Measurements from ENCODE around the gene DNAJC18. TPM values are rescaled to one million over a fixed set of nuclear protein-coding genes. Genes with fewer than 3 reads are reported as not detected.

DNAJC18 gene
- total and polyA plus RNA-seq, 2 experiments from 2014 or later, result 10.6 to 14.4 TPM

DNA sequence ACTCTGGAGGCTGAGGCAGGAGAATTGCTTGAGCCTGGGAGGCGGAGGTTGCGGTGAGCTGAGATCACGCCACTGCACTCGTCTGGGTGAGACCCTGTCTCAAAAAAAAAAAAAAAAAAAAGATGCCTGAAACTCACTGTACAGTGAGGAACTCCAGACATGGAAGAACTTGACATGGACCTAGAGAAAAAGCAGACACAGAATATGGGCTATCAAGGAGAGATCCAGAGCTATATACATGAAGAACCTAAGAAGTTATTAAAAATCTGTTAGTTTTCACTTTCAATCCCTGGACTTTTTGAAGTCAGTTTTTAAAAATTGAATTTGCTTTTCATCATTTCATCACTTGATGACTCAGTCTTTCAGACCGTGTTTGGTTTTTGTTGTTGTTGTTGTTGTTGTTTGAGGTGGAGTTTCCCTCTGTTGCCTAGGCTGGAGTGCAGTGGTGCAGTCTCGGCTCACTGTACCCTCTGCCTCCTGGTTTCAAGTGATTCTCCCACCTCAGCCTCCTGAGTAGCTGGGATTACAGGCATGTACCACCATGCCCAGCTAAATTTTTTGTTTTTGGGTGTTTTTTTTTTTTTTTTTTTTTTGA, 77.4 kb downstream of the DNAJC18 start:
- H3K9me2 ChIP-seq (replicated peaks; ENCODE audit: insufficient read depth), result no peaks in the 10 kb centered on the region
- H3K4me1 ChIP-seq (ENCODE audit: insufficient read depth), result no peaks in the 10 kb centered on the region
- no peak overlapping the region for H3K4me2 ChIP-seq
- H3K4me3 ChIP-seq, result no peak overlapping the region
- H4K20me1 ChIP-seq (ENCODE audit: insufficient read depth, poor library complexity, severe bottlenecking), result peaks cover 71% of the 10 kb centered on the region
- peaks cover 73% of the 10 kb centered on the region for H3K79me2 ChIP-seq
- no peaks in the 10 kb centered on the region for H3K36me3 ChIP-seq (replicated peaks; ENCODE audit: insufficient read depth, low read depth)
- 80% methylated on average over 6 of the region's 6 CpGs for WGBS (ENCODE audit: low lambda C conversion rate, missing lambda C conversion rate)
- H3K9me3 ChIP-seq (ENCODE audit: low read depth), result no peaks in the 10 kb centered on the region
- DNase-seq (ENCODE audit: low spot score), result no peak
- TF ChIP-seq, protein P1, sequence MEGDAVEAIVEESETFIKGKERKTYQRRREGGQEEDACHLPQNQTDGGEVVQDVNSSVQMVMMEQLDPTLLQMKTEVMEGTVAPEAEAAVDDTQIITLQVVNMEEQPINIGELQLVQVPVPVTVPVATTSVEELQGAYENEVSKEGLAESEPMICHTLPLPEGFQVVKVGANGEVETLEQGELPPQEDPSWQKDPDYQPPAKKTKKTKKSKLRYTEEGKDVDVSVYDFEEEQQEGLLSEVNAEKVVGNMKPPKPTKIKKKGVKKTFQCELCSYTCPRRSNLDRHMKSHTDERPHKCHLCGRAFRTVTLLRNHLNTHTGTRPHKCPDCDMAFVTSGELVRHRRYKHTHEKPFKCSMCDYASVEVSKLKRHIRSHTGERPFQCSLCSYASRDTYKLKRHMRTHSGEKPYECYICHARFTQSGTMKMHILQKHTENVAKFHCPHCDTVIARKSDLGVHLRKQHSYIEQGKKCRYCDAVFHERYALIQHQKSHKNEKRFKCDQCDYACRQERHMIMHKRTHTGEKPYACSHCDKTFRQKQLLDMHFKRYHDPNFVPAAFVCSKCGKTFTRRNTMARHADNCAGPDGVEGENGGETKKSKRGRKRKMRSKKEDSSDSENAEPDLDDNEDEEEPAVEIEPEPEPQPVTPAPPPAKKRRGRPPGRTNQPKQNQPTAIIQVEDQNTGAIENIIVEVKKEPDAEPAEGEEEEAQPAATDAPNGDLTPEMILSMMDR (IDR thresholded peaks at IDR 0.05; ENCODE audit: poor library complexity), result no peak
- TF ChIP-seq EZH2 (IDR thresholded peaks at IDR 0.05; ENCODE audit: borderline replicate concordance) (no peak), EZH2phosphoT487 (IDR thresholded peaks at IDR 0.05; ENCODE audit: low read depth, severe bottlenecking, unreplicated experiment) (no peak)
- no peaks in the 10 kb centered on the region for H3K27me3 ChIP-seq
- no peak overlapping the region for H2AFZ ChIP-seq
- no peak overlapping the region for H3K27ac ChIP-seq

DNA sequence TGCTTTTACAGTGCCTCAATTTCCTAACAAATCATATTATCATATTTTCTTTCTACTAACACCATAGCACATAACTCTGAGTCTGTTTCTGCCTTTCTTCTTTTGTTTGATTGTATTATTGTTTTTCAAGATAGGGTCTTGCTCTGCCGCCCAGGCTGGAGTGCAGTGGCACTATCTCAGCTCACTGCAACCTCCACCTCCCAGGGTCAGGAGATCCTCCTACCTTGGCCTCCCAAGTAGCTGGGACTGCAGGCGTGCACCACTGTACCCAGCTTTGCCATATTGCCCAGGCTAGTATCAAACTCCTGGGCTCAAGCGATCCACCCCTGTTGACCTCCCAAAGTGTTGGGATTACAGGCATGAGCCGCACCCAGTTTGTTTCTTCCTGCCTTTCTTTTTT, 78.9 kb downstream of the DNAJC18 start:
- Histone ChIP-seq H3K9me2 (replicated peaks; ENCODE audit: insufficient read depth) (no peaks in the 10 kb centered on the region), H2AFZ (no peak overlapping the region), H3K4me1 (ENCODE audit: insufficient read depth) (no peaks in the 10 kb centered on the region), H3K36me3 (replicated peaks; ENCODE audit: insufficient read depth, low read depth) (no peaks in the 10 kb centered on the region), H3K9me3 (ENCODE audit: low read depth) (no peaks in the 10 kb centered on the region), H3K4me3 (no peak overlapping the region), H3K4me2 (no peak overlapping the region), H3K79me2 (peaks cover 83% of the 10 kb centered on the region), H3K27me3 (no peaks in the 10 kb centered on the region), H4K20me1 (ENCODE audit: insufficient read depth, poor library complexity, severe bottlenecking) (peaks cover 83% of the 10 kb centered on the region), H3K27ac (no peak overlapping the region)
- no peak for DNase-seq (ENCODE audit: low spot score)
- no peak for TF ChIP-seq EZH2phosphoT487 (IDR thresholded peaks at IDR 0.05; ENCODE audit: low read depth, severe bottlenecking, unreplicated experiment)
- TF ChIP-seq, protein P1 (IDR thresholded peaks at IDR 0.05; ENCODE audit: poor library complexity), result no peak
- 95% methylated on average over 4 of the region's 4 CpGs for WGBS (ENCODE audit: low lambda C conversion rate, missing lambda C conversion rate)

Small RNA genes within 50 kb of the gene (small RNA-seq; reads per million reads assigned to genes)
- gene RNU5B-4P, result not detected

Other genes with a start within 250 kb of the DNAJC18 start
- 73.9 and 82.0 TPM in 2 replicates for gene SIL1, start 241.2 kb downstream of the DNAJC18 start, total RNA-seq
- 176 and 197 TPM in 2 replicates for gene SIL1, start 241.2 kb downstream of the DNAJC18 start, polyA plus RNA-seq
- 346 and 355 TPM in 2 replicates for gene MATR3, start 145.8 kb downstream of the DNAJC18 start, total RNA-seq
- gene MATR3, start 145.8 kb downstream of the DNAJC18 start, polyA plus RNA-seq, result 176 and 183 TPM in 2 replicates
- gene PAIP2, start 97.7 kb downstream of the DNAJC18 start, total RNA-seq, result 62.1 and 65.3 TPM in 2 replicates
- gene PAIP2, start 97.7 kb downstream of the DNAJC18 start, polyA plus RNA-seq, result 77.5 and 86.3 TPM in 2 replicates
- 13.4 and 19.6 TPM in 2 replicates for gene SLC23A1, start 56.2 kb downstream of the DNAJC18 start, total RNA-seq
- 3.0 and 3.3 TPM in 2 replicates for gene SLC23A1, start 56.2 kb downstream of the DNAJC18 start, polyA plus RNA-seq
- not detected in 2 replicates for gene MZB1, start 49.6 kb downstream of the DNAJC18 start, total RNA-seq
- gene MZB1, start 49.6 kb downstream of the DNAJC18 start, polyA plus RNA-seq, result 0.30 TPM in 1 of 2 replicates, not detected in the other
- gene PROB1, start 44.4 kb downstream of the DNAJC18 start, total RNA-seq, result 0.63 and 0.68 TPM in 2 replicates
- 0.10 TPM in 1 of 2 replicates, not detected in the other for gene PROB1, start 44.4 kb downstream of the DNAJC18 start, polyA plus RNA-seq
- 2.6 and 6.3 TPM in 2 replicates for gene SPATA24, start 35.4 kb downstream of the DNAJC18 start, total RNA-seq
- gene SPATA24, start 35.4 kb downstream of the DNAJC18 start, polyA plus RNA-seq, result 5.5 and 9.8 TPM in 2 replicates
- gene ECSCR, start 23.2 kb upstream of the DNAJC18 start, total RNA-seq, result 0.27 and 2.2 TPM in 2 replicates
- 0.42 and 1.3 TPM in 2 replicates for gene ECSCR, start 23.2 kb upstream of the DNAJC18 start, polyA plus RNA-seq
- gene SMIM33, start 31.5 kb upstream of the DNAJC18 start, total RNA-seq, result not detected in 2 replicates
- not detected in 2 replicates for gene SMIM33, start 31.5 kb upstream of the DNAJC18 start, polyA plus RNA-seq
- gene STING1, start 43.2 kb upstream of the DNAJC18 start, total RNA-seq, result 7.7 and 12.6 TPM in 2 replicates
- 17.0 and 23.9 TPM in 2 replicates for gene STING1, start 43.2 kb upstream of the DNAJC18 start, polyA plus RNA-seq
- gene UBE2D2, start 121.8 kb upstream of the DNAJC18 start, total RNA-seq, result 85.9 and 100.0 TPM in 2 replicates
- gene UBE2D2, start 121.8 kb upstream of the DNAJC18 start, polyA plus RNA-seq, result 167 and 182 TPM in 2 replicates
- gene CXXC5, start 208.8 kb upstream of the DNAJC18 start, total RNA-seq, result 90.9 and 110 TPM in 2 replicates
- 98.7 and 106 TPM in 2 replicates for gene CXXC5, start 208.8 kb upstream of the DNAJC18 start, polyA plus RNA-seq

Data from hepatocyte (in vitro differentiated cells).